NCI-H774 (cell line): Measurements from ENCODE around the gene KLHL10.

Source experiments
- DNase-seq: peaks from one replicate; lab custom pipeline; 2025; lab: John Stamatoyannopoulos, UW

KLHL10 gene

GRCh38 chr17:41895617-41896016 is 58.0 kb downstream of the KLHL10 start:
- no peak for DNase-seq

- no peak for DNase-seq
Measured at GRCh38 chr17:41896726-41897125, 59.1 kb downstream of the KLHL10 start.
